CD4-positive, CD25-positive, alpha-beta regulatory T cell (primary cell): ENCODE data around the gene CCDC167. TPM values are rescaled to one million over a fixed set of nuclear protein-coding genes. Genes with fewer than 3 reads are reported as not detected.

Source experiments
- ATAC-seq, 2 donors: fragments of 150-1000 bp; cut with Tn5 transposase; one replicate each; pipeline ENCODE4 v1.10.0; 2021; ENCODE audit warnings: low read depth in 2 of 2, moderate number of reproducible peaks in 2 of 2, moderate library complexity in 1 of 2
- DNase-seq, 3 donors: peaks; one replicate each; pipeline versions ENCODE4 v3.0.0 to v3.0.0-alpha.2; 2012 to 2022; ENCODE audit warnings: mixed read lengths in 1 of 3
- H3K27ac ChIP-seq: one replicate; pipeline ENCODE4 v1.7.0; 2013; ENCODE audit warnings: mild to moderate bottlenecking, low read length; ENCODE audit not compliant: insufficient read depth, poor library complexity, severe bottlenecking
- H3K27me3 ChIP-seq: one replicate; pipeline ENCODE4 v1.7.0; 2013; ENCODE audit warnings: low read length; ENCODE audit not compliant: control insufficient read depth, insufficient read depth
- H3K36me3 ChIP-seq: one replicate; pipeline ENCODE4 v1.7.0; 2013; ENCODE audit warnings: mild to moderate bottlenecking, low read length, moderate library complexity; ENCODE audit not compliant: control insufficient read depth, insufficient read depth
- H3K4me1 ChIP-seq: 2 replicates; pipeline ENCODE4 v1.7.0; 2013; ENCODE audit warnings: mild to moderate bottlenecking, low read length; ENCODE audit not compliant: insufficient read depth, control insufficient read depth, poor library complexity, severe bottlenecking
- H3K4me3 ChIP-seq: one replicate; pipeline ENCODE4 v1.7.0; 2013; ENCODE audit warnings: low read depth, mild to moderate bottlenecking, low read length, moderate library complexity
- H3K9me3 ChIP-seq, 2 experiments: 1 replicate in 1 of 2; 2 replicates in 1 of 2; pipeline ENCODE4 v1.7.0; 2013; ENCODE audit warnings: low read length in 2 of 2, mild to moderate bottlenecking in 1 of 2, moderate library complexity in 1 of 2; ENCODE audit not compliant: control insufficient read depth in 2 of 2
- H3K27ac Mint-ChIP-seq, 3 donors: one replicate each; pipeline ENCODE4 v1.8.0; 2020 to 2022; ENCODE audit warnings: mild to moderate bottlenecking in 3 of 3, mixed read lengths in 3 of 3, moderate library complexity in 2 of 3
- H3K27me3 Mint-ChIP-seq: one replicate; pipeline ENCODE4 v1.8.0; 2022; ENCODE audit warnings: mild to moderate bottlenecking, mixed read lengths
- H3K36me3 Mint-ChIP-seq: one replicate; pipeline ENCODE4 v1.8.0; 2020; ENCODE audit warnings: mixed read lengths
- H3K4me1 Mint-ChIP-seq, 4 donors: one replicate each; pipeline ENCODE4 v1.8.0; 2020 to 2022; ENCODE audit warnings: mixed read lengths in 4 of 4, mild to moderate bottlenecking in 1 of 4
- H3K4me3 Mint-ChIP-seq, 4 donors: one replicate each; pipeline ENCODE4 v1.8.0; 2020 to 2022; ENCODE audit warnings: mild to moderate bottlenecking in 4 of 4, mixed read lengths in 4 of 4, moderate library complexity in 3 of 4
- H3K9me3 Mint-ChIP-seq, 7 donors: one replicate each; pipeline ENCODE4 v1.8.0; 2020 to 2022; ENCODE audit warnings: mixed read lengths in 7 of 7, mild to moderate bottlenecking in 3 of 7, moderate library complexity in 2 of 7
- polyA plus RNA-seq, 4 donors: library from polyadenylated mRNA; unstranded; fragments of 300-500 nt; fragmentation: Illumina TruSeq; gene quantifications; one replicate each; pipeline ENCODE4 v1.2.3, GENCODE V29; 2021
- total RNA-seq: library from RNA; stranded (reverse); gene quantifications from one replicate; pipeline ENCODE4 v1.2.3, GENCODE V29; 2022

The CCDC167 gene
- total RNA-seq (43.6 TPM), polyA plus RNA-seq (100 to 1,000 TPM; 172 to 274 (median 229) TPM)

DNA sequence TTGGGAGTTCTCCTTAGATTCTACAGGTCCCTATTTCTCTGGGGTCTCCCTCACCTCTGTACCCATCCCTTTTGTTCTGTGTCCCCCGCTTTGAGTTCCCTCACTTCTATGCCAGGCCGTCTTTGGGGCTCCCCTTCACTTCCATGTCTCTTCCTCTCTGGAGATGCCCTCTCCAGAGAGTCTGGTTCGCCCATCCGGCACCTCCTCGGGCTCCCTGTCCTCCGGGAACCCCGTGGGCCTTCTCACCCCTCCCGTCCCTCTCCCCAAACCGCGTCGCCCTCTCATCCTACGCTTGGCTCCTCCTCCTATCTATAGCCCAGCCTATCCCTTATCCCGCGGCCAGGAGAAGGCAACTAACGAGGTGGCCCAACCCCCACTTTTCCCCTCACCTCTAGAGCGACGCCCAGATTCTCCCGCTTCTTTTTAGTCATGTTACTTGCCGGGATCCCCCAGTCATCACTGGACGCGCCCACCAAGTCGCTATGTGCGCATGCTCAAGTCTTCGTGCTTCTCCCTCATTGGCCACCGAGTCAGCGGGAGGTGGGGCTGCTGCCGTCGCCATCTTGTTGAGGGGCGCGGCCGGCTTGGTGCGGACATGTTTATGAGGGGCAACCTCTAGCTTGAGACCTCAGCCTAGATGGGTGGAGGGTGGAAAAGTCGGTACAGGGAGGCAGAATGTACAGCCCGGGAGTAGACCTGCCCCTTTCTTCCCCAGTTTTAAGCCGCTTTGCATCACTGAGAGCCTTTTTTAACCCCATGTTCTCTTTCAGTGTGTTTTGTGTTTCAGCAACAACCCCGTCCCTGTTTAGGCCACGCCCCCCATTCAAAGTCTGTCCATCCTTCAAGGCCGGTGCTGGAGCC, at the start of gene CCDC167:
TSS of gene CCDC167 (minus strand) at position 461 of the 861 bp plus-strand sequence. CDS start at position 431, 30 bp downstream.
- Histone ChIP-seq H3K4me1 (peaks cover 93% of the 10 kb centered on the region), H3K9me3 (no peaks in the 10 kb centered on the region), H3K27me3 (no peaks in the 10 kb centered on the region), H3K36me3 (no peaks in the 10 kb centered on the region), H3K27ac (peak within 1 kb of the TSS; percentile 99), H3K4me3 (peak within 1 kb of the TSS; percentile 96)
- Mint-ChIP-seq H3K4me3 (peak within 1 kb of the TSS; percentile 92 to 100 (median 98)), H3K36me3 (peaks cover 4% of the 10 kb centered on the region), H3K4me1 (peaks cover 34 to 99% (median 71%) of the 10 kb centered on the region in 4 donors), H3K27ac (peak within 1 kb of the TSS; percentile 97 to 99 (median 98)), H3K27me3 (no peaks in the 10 kb centered on the region), H3K9me3 (peaks cover 0 to 3% (median 0%) of the 10 kb centered on the region in 7 donors)
- peak; percentile 94 to 98 (median 97) for DNase-seq
- peak; percentile 79 to 82 for ATAC-seq

DNA sequence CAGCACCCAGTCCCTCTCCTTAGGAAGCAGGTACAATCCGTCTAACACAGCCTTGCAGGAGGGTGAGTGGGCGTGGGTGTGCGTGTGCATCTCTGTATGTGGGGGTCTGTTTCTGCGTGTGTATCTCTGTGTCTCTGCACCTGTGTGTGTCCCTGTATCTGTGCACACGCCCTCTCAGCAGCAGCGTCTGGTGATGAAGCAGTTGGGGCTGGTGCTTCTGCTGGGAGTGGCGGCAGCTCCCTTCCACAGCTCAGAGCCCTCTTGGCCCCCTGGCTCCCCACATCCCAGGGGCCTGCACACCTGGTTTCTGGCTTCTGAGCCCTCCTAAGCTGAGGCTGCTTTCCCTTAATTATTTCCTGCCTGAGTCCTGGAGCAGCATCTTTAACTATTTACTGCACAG, 49.5 kb upstream of the CCDC167 start:
- Mint-ChIP-seq H3K4me3 (no peak overlapping the region), H3K27ac (peak overlapping the region in 2 of 3 donors; percentile 6 to 52), H3K9me3 (no peaks in the 10 kb centered on the region), H3K27me3 (peaks cover 5% of the 10 kb centered on the region), H3K4me1 (peaks cover 0 to 22% (median 13%) of the 10 kb centered on the region in 4 donors), H3K36me3 (no peaks in the 10 kb centered on the region)
- Histone ChIP-seq H3K9me3 (no peaks in the 10 kb centered on the region), H3K4me3 (no peak overlapping the region), H3K36me3 (no peaks in the 10 kb centered on the region), H3K4me1 (peaks cover 13% of the 10 kb centered on the region), H3K27me3 (no peaks in the 10 kb centered on the region), H3K27ac (no peak overlapping the region)
- DNase-seq (no peak), ATAC-seq (no peak)

DNA sequence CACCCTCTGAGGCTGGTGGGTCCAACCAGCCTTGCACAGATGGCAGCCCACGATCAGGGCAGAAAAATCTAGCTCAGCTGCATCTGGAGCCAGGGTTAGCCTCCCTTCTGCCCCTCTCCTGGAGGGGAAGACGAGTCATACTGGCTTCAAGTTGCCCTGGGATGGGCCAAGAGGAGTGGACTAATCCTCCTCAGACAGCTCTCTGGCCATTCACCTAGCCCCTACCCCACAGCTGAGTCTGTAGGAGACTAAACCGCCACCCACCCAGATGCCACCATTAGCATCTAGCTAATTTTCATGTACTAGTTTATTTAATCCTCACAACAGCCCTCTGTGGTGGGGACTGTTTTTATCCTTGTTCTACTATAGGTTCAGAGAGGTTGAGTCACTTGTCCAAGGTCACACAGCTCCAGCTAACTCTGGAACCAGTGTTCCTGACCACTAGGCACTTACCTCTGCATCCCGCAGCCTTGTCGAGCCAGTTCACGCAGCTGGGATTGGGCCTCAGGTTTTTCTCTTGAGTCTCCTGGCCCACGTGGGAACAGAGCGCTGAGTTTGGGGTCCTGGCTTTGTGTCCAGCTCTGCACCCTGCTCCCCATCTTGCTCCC, 48.5 kb upstream of the CCDC167 start:
- no peaks in the 10 kb centered on the region for H3K9me3 ChIP-seq
- Mint-ChIP-seq H3K4me1 (peaks cover 0 to 14% (median 6%) of the 10 kb centered on the region in 4 donors), H3K27me3 (peaks cover 5% of the 10 kb centered on the region), H3K27ac (peak overlapping the region in 2 of 3 donors; percentile 77 to 89), H3K9me3 (no peaks in the 10 kb centered on the region), H3K36me3 (no peaks in the 10 kb centered on the region), H3K4me3 (peak overlapping the region in 1 of 4 donors; percentile 5)
- no peak overlapping the region for H3K27ac ChIP-seq
- no peaks in the 10 kb centered on the region for H3K27me3 ChIP-seq
- peaks cover 13% of the 10 kb centered on the region for H3K4me1 ChIP-seq
- no peaks in the 10 kb centered on the region for H3K36me3 ChIP-seq
- ATAC-seq (no peak), DNase-seq (no peak)
- no peak overlapping the region for H3K4me3 ChIP-seq

DNA sequence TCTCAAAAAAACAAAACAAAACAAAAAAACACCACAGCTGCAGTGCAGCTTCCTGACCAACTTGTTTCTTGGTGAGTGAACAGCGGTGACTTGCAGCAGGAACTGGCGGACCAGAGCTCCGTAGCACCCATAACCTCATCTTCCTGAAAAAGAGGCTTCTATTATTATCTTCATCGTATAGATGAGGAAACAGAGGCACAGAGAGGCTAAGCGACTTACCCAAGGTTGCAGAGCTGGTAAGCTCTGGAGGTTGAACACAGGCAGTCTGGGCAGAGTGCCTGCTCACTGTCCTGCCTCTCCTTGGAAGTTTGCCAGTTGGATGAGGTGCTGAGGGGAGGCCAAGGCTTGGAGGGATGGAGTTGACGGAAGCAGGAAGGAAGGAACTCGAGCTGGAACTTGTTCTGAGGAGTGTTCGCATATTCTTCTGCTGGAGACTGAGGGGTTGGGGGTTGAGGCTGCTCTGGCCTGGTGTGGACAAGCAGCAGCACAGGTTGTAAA, 47.9 kb upstream of the CCDC167 start:
- peak in 1 of 3 donors; percentile 38 for DNase-seq
- H3K36me3 Mint-ChIP-seq, result no peaks in the 10 kb centered on the region
- peaks cover 0 to 14% (median 6%) of the 10 kb centered on the region in 4 donors for H3K4me1 Mint-ChIP-seq
- peaks cover 5% of the 10 kb centered on the region for H3K27me3 Mint-ChIP-seq
- H3K4me3 ChIP-seq, result peak overlapping the region; percentile 19
- peaks cover 13% of the 10 kb centered on the region for H3K4me1 ChIP-seq
- H3K27me3 ChIP-seq, result no peaks in the 10 kb centered on the region
- H3K9me3 Mint-ChIP-seq, result no peaks in the 10 kb centered on the region
- peak; percentile 35 to 53 for ATAC-seq
- H3K27ac ChIP-seq, result no peak overlapping the region
- H3K9me3 ChIP-seq, result no peaks in the 10 kb centered on the region
- H3K4me3 Mint-ChIP-seq, result peak overlapping the region in 1 of 4 donors; percentile 5
- no peaks in the 10 kb centered on the region for H3K36me3 ChIP-seq
- peak overlapping the region; percentile 60 to 89 (median 77) for H3K27ac Mint-ChIP-seq

DNA sequence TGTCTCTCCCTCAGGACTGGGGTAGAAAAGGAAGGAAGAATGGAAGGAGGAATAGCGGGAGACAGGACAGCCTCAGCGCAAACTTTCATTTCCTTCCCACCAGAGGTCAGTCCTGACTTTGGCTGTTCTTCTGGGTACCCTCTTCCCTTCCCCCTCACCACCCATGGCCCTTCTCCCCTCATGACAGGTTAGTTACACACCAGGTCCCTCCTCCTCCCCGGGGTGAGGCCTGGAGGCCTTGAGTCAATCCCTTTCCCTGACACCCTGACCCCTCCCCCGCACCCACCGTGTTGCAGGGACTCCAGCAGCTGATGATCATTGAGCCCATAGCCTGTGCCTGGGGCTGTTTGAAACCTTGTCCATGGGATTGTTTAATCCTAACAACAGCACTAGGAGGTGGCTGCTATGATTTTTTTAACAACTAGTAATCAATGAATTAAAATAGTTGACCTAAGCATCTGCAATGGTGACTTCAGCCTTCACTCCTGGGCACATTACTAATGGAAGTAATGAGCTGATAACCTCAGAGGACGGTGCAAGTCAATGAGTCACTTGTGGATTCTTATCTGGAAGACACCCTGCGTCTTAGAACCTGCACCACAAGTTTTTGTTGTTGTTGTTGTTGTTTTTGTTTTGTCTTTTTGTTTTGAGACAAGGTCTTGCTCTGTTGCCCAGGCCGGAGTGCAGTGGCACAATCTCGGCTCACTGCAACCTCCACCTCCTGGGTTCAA, 46.6 kb upstream of the CCDC167 start:
- DNase-seq (no peak), ATAC-seq (no peak)
- Histone ChIP-seq H3K4me3 (no peak overlapping the region), H3K27me3 (no peaks in the 10 kb centered on the region), H3K9me3 (no peaks in the 10 kb centered on the region), H3K36me3 (no peaks in the 10 kb centered on the region), H3K4me1 (peaks cover 13% of the 10 kb centered on the region), H3K27ac (no peak overlapping the region)
- Mint-ChIP-seq H3K36me3 (no peaks in the 10 kb centered on the region), H3K9me3 (no peaks in the 10 kb centered on the region), H3K27ac (peak overlapping the region in 1 of 3 donors; percentile 41), H3K4me1 (peaks cover 0 to 15% (median 8%) of the 10 kb centered on the region in 4 donors), H3K27me3 (peaks cover 5% of the 10 kb centered on the region), H3K4me3 (no peak overlapping the region)

DNA sequence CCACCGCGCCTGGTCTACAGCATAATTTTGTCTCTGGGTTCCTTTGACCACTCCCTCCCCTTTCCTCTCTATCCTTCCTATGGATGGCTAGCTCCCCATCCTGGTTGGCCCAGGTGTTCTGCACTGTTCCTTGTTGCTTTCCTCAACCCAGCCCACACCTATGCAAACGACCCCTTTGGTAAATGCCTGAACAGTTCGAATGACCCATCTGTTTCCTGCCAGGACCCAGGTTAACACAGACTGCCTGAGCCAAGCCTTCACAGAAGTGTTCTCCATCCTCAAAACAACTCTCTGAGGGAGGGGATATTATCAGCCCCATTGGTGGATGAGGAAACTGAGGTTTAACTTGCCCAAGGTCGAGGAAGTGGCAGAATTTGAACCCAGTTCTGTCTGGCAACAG, 44.8 kb upstream of the CCDC167 start:
- DNase-seq, result no peak
- H3K4me1 ChIP-seq, result peaks cover 13% of the 10 kb centered on the region
- no peak overlapping the region for H3K4me3 Mint-ChIP-seq
- no peak for ATAC-seq
- H3K4me3 ChIP-seq, result no peak overlapping the region
- peaks cover 7 to 17% (median 11%) of the 10 kb centered on the region in 4 donors for H3K4me1 Mint-ChIP-seq
- no peaks in the 10 kb centered on the region for H3K9me3 ChIP-seq
- no peaks in the 10 kb centered on the region for H3K27me3 ChIP-seq
- H3K27me3 Mint-ChIP-seq, result peaks cover 5% of the 10 kb centered on the region
- H3K36me3 ChIP-seq, result no peaks in the 10 kb centered on the region
- H3K27ac ChIP-seq, result no peak overlapping the region
- no peaks in the 10 kb centered on the region for H3K36me3 Mint-ChIP-seq
- peak overlapping the region; percentile 11 to 83 (median 17) for H3K27ac Mint-ChIP-seq
- no peaks in the 10 kb centered on the region for H3K9me3 Mint-ChIP-seq

DNA sequence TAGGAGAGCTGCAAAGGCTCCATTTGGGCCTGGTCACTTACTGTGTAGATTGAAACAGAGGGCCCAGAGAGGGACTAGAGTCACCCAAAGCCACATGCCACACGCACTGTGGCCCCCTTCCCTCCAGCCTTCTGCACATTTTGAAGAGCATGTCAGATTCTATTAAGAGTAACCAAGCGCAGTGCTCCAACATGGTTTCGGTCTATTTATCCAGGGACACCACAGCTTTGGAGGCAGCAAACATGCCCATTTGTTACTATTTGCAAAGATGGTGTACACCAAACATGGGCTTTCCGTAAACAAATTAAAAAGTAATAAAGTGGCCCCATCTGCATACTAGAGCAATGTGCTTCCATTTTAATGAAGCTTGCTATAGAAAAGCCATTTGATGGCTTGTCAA, 43.7 kb upstream of the CCDC167 start:
- Histone ChIP-seq H3K9me3 (no peaks in the 10 kb centered on the region), H3K4me3 (no peak overlapping the region), H3K27ac (no peak overlapping the region), H3K27me3 (no peaks in the 10 kb centered on the region), H3K36me3 (no peaks in the 10 kb centered on the region), H3K4me1 (peaks cover 13% of the 10 kb centered on the region)
- DNase-seq (no peak), ATAC-seq (no peak)
- H3K4me3 Mint-ChIP-seq, result no peak overlapping the region
- peaks cover 4 to 17% (median 11%) of the 10 kb centered on the region in 4 donors for H3K4me1 Mint-ChIP-seq
- H3K27ac Mint-ChIP-seq, result peak overlapping the region in 1 of 3 donors; percentile 33
- H3K27me3 Mint-ChIP-seq, result peaks cover 5% of the 10 kb centered on the region
- no peaks in the 10 kb centered on the region for H3K36me3 Mint-ChIP-seq
- H3K9me3 Mint-ChIP-seq, result no peaks in the 10 kb centered on the region
